CD4-positive, alpha-beta T cell treated with Interleukin-12 subunit alpha and Interleukin-12 subunit beta, for 1 hour (primary cell): ENCODE data around the gene NACC2.

Experiments
- DNase-seq: peaks from one replicate; pipeline ENCODE4 v3.0.0-alpha.2; 2020

The NACC2 gene

DNA sequence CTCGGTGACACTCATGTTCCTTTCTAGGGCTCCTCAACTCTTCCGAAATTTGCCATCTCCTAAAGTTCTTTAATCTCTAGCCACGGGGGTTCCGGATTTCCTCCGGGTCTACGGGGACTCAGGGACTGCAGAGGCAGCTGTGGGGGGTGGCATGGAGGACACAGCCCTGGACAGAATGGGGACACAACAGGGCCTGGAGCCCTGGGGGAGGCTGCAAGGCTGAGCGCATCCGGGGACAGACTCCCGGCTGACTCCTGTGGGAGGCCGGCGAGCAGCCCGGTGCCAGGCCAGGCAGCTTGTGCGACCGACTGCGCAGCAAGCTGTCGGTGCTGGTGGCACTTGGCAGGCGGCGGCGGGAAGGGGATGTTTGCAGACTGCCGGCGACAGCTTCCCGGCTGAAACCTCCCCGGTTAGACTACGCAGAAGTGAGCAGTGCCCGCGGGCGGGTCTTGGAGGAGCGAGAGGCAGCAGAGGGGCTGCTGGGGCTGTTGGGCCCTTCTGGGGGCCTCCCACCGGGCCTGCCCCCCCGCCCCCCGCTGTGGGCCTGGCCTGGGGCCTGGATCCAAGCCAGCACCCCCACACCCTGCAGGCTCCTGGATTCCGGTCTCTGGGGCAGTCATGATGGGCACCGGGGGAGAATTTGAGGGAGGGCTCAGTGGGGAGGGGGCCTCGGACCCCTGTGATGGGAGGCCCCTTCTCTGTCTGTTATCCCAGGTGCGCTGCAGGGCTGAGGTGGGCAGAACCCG, 105.2 kb downstream of the NACC2 start:
- DNase-seq, result peak; percentile 14

- no peak for DNase-seq
Measured at GRCh38 chr9:135989157-135989556, 105.9 kb downstream of the NACC2 start.

DNA sequence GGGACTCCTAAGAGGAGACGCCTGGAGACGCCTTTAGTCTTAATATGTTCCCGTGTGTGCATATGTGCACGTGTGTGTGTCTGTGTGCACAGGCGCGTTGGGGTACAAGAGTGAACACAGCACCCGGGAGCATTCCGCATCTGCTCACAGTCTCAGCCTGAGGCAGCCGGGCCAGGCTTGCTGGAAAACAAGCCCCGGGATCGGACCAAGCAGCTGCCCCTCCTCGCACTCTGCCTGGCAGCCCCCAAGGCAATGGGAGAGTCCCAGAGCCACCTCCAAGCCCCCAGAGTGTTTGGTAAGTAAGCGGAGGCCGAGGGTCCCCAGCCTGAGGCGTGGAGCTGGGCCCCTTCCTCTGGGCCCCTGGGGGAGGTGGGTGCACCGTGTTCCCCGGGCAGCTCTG, 106.6 kb downstream of the NACC2 start:
- no peak for DNase-seq

DNA sequence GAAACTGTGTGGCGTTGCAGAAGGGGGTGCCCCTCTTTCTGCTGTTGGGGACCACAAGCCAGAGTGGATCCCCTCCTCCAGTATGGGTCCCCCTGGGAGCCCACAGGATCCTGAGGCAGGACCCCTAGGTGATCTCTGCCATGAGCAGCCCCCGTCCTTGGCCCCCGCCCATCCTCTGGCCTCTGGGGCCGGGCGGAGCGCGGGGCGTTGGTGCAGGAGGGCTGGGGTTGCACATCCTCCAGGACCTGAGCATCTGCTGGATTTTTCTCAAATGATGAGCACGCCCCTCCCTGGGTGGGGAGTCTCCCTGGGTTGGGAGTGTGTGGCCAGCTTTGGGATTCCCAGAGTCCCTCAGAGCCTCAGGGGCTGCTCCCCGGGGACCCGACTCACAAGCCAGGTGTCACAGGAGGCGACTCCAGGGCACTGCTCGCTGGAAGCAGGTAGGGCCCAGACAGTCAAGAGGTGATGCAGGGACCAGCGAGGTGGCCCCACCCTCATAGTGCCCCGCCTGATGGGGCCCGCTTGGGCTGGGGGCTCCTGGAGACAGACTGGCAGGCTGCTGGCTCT, 107.2 kb downstream of the NACC2 start:
- no peak for DNase-seq

GRCh38 chr9:135986605-135987004, 108.5 kb downstream of the NACC2 start:
- DNase-seq, result no peak

- no peak for DNase-seq
Measured at GRCh38 chr9:135985889-135986288, 109.2 kb downstream of the NACC2 start.

DNA sequence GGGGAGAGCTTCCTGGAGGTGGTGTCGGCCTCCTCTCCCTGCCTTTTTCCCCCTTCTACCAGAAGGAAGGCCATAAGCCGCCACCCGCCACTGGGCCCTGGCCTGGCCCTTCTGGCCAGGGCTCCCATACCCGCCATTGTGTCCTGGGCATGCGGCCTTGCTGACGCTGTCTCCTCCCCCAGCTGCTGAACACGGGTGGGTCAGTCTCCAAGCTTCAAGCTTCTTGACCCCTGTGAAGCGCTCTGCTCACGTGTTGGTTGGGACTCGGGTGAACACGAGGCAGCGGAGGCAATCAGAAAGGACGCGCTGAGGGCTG, 109.7 kb downstream of the NACC2 start:
- no peak for DNase-seq

DNA sequence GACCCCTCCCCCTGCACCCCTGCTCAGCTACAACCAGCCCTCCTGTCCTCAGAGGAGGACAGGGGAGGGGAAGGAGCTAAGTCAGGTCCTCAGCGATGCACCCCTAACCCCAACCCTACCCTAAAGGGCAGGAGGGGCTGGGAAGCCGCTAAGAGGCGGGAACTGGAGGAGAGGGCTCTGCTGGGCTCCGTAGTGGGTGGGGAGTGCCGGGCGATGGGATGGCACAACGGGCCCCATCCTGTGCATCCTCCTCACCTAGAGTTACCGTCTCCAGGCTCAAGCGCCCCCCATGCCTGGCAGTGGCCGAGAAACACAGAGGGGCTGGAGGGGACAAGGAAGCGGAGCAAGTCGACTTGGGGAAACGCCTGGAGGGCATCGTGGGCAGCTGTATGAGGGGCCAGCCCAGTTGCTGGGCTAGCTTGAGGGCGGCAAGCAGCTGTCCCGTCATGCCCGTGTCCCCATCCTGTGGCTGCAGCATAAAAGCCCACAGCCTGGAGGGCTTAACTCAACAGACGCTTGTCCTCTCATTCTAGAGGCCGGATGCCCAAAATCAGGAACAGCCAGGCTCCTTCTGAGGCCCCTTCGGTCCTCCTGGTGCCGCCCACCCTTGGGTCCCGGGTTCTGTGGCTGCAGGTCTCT, 110.9 kb downstream of the NACC2 start:
- no peak for DNase-seq

- DNase-seq, result no peak
Measured at GRCh38 chr9:135983208-135984071, 111.6 kb downstream of the NACC2 start.

- DNase-seq, result no peak
Measured at GRCh38 chr9:135982499-135983207, 112.4 kb downstream of the NACC2 start.

GRCh38 chr9:135980926-135981630, 114.0 kb downstream of the NACC2 start:
- DNase-seq, result no peak

- DNase-seq, result no peak
Measured at GRCh38 chr9:135979547-135980166, 115.4 kb downstream of the NACC2 start.

DNA sequence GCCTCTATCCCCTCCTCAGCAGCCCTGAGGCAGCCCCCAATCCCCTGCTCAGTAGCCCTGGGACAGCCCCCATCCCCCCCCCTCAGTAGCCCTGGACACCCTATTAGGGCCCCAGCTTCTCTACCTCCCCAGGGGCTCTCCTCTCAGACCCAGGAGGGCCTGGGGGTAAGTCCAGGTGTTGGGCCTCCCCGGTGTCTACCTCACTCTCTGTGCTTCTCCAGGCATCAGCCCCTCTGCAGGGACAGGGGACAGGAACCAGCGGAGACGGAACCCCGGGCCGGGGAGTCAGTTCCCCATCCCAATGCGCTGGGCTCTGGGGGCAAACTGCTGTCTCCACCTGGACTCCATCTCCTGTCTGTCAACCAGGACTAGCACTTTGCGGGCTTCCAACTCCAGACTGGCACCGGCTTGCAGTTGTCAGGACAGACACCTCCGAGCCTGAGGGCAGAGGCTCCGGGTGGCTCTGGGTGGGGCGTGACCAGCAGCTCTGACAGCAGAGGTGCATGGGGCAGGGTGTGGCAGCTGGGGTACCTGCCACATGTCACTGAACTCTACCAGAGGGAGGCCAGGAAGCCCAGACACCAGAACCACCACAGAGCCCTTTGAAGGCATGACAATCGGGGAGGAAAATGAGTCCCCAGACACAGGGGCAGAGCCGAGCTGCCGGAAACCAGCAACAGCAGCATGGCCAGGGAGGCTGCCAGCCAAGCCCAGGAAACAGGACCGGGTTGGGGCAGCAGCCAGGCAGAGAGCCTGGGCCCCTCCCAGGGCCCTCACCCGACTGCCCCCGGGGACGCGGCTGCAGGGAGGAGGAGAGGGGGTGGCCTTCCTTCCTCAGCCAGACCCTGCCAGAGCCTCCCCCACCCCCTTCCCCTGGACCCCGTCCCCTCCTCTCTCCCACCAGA, 116.2 kb downstream of the NACC2 start:
- DNase-seq, result peak; percentile 72

GRCh38 chr9:135976944-135977343, 118.1 kb downstream of the NACC2 start:
- DNase-seq, result no peak

DNA sequence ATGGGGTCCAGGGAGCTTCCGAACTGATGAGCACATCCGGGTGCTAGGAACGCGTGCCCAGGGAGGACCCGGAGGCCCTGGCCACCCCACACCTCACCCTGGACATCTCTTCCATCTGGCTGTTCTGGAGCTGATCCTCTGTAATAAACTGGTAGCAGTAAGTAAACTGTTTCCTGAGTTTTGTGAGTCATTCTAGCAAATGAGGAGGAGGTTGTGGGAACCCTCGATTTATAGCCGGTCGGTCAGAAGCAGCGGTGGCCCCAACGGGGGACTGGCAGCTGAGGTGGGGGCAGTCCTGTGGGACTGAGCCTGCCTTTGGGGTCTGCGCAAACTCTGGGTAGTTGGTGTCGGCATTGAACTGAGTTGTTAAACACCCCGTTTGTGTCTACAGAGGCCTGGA, 118.6 kb downstream of the NACC2 start:
- no peak for DNase-seq

- no peak for DNase-seq
Measured at GRCh38 chr9:135975834-135976233, 119.3 kb downstream of the NACC2 start.

GRCh38 chr9:135974220-135974573, 120.9 kb downstream of the NACC2 start:
- DNase-seq, result no peak

- no peak for DNase-seq
Measured at GRCh38 chr9:135973277-135974219, 121.5 kb downstream of the NACC2 start.

- peak; percentile 56 for DNase-seq
Measured at GRCh38 chr9:135971892-135972291, 123.2 kb downstream of the NACC2 start.
